ENCODE measurements around the gene LRMDA.

DNA sequence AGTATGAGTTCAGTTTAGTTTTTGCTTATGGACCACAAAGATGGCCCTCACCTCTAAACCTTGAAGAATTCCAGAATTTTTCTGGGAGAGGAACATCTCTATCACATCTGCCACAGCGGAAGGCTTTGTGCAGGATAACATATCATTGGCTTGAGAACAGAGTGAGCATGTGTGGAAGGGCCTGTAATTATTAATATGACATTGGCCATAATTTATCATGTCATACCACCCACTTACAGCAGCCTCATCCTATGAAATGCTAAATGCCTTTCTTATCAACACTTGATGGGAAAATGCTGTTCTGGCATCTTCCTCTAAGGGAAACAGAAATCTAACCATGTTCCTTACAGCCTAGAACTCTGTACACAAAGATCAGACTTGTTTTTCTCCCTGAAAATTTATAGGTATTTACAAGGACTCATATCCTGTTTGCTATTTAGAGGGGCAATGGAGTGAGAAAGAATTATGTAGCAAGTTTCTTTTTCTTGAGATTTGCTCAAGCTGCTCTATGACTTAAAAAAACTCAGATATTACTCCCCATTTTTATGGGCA is 817.3 kb downstream of the LRMDA start:
- TF ChIP-seq, protein P1, sequence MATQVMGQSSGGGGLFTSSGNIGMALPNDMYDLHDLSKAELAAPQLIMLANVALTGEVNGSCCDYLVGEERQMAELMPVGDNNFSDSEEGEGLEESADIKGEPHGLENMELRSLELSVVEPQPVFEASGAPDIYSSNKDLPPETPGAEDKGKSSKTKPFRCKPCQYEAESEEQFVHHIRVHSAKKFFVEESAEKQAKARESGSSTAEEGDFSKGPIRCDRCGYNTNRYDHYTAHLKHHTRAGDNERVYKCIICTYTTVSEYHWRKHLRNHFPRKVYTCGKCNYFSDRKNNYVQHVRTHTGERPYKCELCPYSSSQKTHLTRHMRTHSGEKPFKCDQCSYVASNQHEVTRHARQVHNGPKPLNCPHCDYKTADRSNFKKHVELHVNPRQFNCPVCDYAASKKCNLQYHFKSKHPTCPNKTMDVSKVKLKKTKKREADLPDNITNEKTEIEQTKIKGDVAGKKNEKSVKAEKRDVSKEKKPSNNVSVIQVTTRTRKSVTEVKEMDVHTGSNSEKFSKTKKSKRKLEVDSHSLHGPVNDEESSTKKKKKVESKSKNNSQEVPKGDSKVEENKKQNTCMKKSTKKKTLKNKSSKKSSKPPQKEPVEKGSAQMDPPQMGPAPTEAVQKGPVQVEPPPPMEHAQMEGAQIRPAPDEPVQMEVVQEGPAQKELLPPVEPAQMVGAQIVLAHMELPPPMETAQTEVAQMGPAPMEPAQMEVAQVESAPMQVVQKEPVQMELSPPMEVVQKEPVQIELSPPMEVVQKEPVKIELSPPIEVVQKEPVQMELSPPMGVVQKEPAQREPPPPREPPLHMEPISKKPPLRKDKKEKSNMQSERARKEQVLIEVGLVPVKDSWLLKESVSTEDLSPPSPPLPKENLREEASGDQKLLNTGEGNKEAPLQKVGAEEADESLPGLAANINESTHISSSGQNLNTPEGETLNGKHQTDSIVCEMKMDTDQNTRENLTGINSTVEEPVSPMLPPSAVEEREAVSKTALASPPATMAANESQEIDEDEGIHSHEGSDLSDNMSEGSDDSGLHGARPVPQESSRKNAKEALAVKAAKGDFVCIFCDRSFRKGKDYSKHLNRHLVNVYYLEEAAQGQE (tag by site-specific recombination; IDR thresholded peaks at IDR 0.05), result no peak
- TF ChIP-seq ZBTB48 (tag by site-specific recombination; IDR thresholded peaks at IDR 0.05) (no peak), OVOL3 (tag by site-specific recombination; IDR thresholded peaks at IDR 0.05) (no peak), HOXA7 (CRISPR knock-in tag; IDR thresholded peaks at IDR 0.05; ENCODE audit: borderline replicate concordance) (no peak)
- TF ChIP-seq, protein P2, sequence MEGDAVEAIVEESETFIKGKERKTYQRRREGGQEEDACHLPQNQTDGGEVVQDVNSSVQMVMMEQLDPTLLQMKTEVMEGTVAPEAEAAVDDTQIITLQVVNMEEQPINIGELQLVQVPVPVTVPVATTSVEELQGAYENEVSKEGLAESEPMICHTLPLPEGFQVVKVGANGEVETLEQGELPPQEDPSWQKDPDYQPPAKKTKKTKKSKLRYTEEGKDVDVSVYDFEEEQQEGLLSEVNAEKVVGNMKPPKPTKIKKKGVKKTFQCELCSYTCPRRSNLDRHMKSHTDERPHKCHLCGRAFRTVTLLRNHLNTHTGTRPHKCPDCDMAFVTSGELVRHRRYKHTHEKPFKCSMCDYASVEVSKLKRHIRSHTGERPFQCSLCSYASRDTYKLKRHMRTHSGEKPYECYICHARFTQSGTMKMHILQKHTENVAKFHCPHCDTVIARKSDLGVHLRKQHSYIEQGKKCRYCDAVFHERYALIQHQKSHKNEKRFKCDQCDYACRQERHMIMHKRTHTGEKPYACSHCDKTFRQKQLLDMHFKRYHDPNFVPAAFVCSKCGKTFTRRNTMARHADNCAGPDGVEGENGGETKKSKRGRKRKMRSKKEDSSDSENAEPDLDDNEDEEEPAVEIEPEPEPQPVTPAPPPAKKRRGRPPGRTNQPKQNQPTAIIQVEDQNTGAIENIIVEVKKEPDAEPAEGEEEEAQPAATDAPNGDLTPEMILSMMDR (tag by site-specific recombination; IDR thresholded peaks at IDR 0.05), result no peak
- TF ChIP-seq, protein P3, sequence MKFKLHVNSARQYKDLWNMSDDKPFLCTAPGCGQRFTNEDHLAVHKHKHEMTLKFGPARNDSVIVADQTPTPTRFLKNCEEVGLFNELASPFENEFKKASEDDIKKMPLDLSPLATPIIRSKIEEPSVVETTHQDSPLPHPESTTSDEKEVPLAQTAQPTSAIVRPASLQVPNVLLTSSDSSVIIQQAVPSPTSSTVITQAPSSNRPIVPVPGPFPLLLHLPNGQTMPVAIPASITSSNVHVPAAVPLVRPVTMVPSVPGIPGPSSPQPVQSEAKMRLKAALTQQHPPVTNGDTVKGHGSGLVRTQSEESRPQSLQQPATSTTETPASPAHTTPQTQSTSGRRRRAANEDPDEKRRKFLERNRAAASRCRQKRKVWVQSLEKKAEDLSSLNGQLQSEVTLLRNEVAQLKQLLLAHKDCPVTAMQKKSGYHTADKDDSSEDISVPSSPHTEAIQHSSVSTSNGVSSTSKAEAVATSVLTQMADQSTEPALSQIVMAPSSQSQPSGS (tag by site-specific recombination; IDR thresholded peaks at IDR 0.05; ENCODE audit: low read depth), result no peak
